Kidney epithelial cell (primary cell): ENCODE measurements around the gene STRA8. TPM values are rescaled to one million over a fixed set of nuclear protein-coding genes. Genes with fewer than 3 reads are reported as not detected.

Source experiments
- DNase-seq: peaks from one replicate; pipeline ENCODE4 v3.0.0-alpha.2; 2010; ENCODE audit warnings: low read depth
- H3K27me3 ChIP-seq: 2 replicates; pipeline ENCODE4 v1.6.0; 2011; ENCODE audit warnings: low read length; ENCODE audit not compliant: control insufficient read depth, insufficient read depth
- H3K36me3 ChIP-seq: 2 replicates; pipeline ENCODE4 v1.5.1; 2011; ENCODE audit warnings: low read length; ENCODE audit not compliant: control insufficient read depth, insufficient read depth
- H3K4me3 ChIP-seq: 2 replicates; pipeline ENCODE4 v1.5.1; 2011; ENCODE audit warnings: low read depth, mild to moderate bottlenecking, control low read depth, low read length
- CTCF ChIP-seq: IDR thresholded peaks from 2 replicates; pipeline ENCODE4 v1.5.1; 2011; ENCODE audit warnings: mild to moderate bottlenecking, moderate library complexity, low read length, control low read depth, inconsistent platforms; ENCODE audit not compliant: insufficient read depth, poor library complexity, severe bottlenecking
- total RNA-seq: library from RNA; depleted of rRNA; stranded (reverse); fragments of >200 nt; gene quantifications from 2 replicates; pipeline ENCODE4 v1.2.3, GENCODE V29; 2015

STRA8 gene
- total RNA-seq, 1 donor from 2014 or later, result not detected

GRCh38 chr7:135193615-135194081, 40.0 kb upstream of the STRA8 start:
- Histone ChIP-seq H3K36me3 (peaks cover 8% of the 10 kb centered on the region), H3K4me3 (no peak overlapping the region), H3K27me3 (no peaks in the 10 kb centered on the region)
- no peak for TF ChIP-seq CTCF
- DNase-seq, result no peak

GRCh38 chr7:135194494-135195095, 39.0 kb upstream of the STRA8 start:
- H3K36me3 ChIP-seq, result peaks cover 6% of the 10 kb centered on the region
- no peak overlapping the region for H3K4me3 ChIP-seq
- DNase-seq, result no peak
- TF ChIP-seq CTCF, result no peak
- no peaks in the 10 kb centered on the region for H3K27me3 ChIP-seq

GRCh38 chr7:135195156-135195555, 38.5 kb upstream of the STRA8 start:
- peaks cover 6% of the 10 kb centered on the region for H3K36me3 ChIP-seq
- H3K27me3 ChIP-seq, result no peaks in the 10 kb centered on the region
- H3K4me3 ChIP-seq, result no peak overlapping the region
- no peak for TF ChIP-seq CTCF
- no peak for DNase-seq

GRCh38 chr7:135195968-135196629, 37.5 kb upstream of the STRA8 start:
- peaks cover 6% of the 10 kb centered on the region for H3K36me3 ChIP-seq
- no peak overlapping the region for H3K4me3 ChIP-seq
- no peak for DNase-seq
- H3K27me3 ChIP-seq, result no peaks in the 10 kb centered on the region
- TF ChIP-seq CTCF, result no peak

- Histone ChIP-seq H3K27me3 (no peaks in the 10 kb centered on the region), H3K36me3 (peaks cover 4% of the 10 kb centered on the region), H3K4me3 (no peak overlapping the region)
- no peak for TF ChIP-seq CTCF
- DNase-seq, result no peak
Measured at GRCh38 chr7:135197343-135197742, 36.3 kb upstream of the STRA8 start.
